GM18502 (cell line): ENCODE data around the gene TMEM42.

Source experiments
- ATAC-seq: cut with Tn5 transposase; IDR thresholded peaks from one replicate; pipeline ENCODE4 v1.9.1; 2021; ENCODE audit warnings: mild to moderate bottlenecking; ENCODE audit not compliant: unreplicated experiment, poor library complexity

TMEM42 gene

DNA sequence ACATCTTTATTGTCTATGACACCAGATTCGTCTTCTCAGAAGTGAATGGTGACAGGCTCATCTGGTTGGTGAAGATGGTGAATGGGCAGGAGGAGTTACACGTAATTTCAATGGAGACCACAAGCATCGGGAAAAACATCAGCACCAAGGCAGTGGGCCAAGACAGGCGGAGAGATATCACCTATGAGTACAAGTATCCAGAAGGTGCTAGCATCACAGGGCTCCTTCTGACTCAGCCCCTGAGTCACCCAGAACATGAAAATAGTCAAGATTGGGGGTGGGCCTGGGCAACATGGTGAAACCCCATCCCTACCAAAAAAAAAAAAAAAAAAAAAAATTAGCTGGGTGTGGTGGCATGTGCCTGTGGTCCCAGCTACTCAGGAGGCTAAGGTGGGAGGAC is 45.3 kb downstream of the TMEM42 start:
- no peak for ATAC-seq

DNA sequence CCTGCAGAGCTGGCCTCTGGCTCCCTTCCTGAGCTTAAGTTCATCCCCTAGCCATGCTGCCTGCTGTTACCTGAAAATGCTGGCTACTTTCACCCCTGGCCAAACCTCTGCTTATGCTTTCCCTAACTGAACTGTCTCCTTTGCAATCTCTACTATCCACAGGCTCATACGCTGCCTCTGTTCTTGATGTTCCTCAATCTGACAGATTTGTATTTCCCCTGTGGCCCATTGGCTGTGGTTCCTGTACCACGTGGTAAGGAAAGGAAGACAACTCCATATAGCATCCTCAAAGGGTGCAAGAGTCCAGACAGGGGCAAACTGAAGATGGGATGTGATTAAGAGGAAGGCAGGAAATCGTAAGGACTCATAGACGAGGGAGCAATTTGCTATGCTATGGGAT is 45.9 kb downstream of the TMEM42 start:
- ATAC-seq = no peak

- ATAC-seq = no peak
Measured at GRCh38 chr3:44909063-44909462, 47.4 kb downstream of the TMEM42 start.

DNA sequence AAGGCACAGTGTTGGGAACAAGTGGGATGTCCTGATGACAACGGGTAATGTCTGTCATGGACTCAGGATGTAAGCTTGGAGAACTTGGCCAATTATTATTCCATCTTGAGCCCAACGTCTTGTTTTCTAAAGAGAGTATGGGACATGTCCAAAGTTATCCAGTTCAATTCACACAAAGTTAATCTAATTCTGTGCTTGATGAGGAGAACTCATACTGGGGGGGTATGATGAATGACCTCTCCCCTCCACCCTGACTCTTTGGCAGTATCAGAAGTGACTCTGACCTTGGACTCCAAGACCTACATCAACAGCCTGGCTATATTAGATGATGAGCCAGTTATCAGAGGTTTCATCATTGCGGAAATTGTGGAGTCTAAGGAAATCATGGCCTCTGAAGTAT is 49.0 kb downstream of the TMEM42 start:
- ATAC-seq = no peak

DNA sequence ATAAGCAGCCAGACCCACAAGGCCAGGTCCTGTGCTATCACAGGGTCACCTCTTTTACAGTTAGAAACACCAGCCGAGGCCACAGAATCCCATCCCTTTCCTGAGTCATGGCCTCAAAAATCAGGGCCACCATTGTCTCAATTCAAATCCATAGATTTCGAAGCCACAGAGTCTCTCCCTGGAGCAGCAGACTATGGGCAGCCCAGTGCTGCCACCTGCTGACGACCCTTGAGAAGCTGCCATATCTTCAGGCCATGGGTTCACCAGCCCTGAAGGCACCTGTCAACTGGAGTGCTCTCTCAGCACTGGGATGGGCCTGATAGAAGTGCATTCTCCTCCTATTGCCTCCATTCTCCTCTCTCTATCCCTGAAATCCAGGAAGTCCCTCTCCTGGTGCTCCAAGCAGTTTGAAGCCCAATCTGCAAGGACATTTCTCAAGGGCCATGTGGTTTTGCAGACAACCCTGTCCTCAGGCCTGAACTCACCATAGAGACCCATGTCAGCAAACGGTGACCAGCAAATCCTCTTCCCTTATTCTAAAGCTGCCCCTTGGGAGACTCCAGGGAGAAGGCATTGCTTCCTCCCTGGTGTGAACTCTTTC is 52.3 kb downstream of the TMEM42 start:
- no peak for ATAC-seq

DNA sequence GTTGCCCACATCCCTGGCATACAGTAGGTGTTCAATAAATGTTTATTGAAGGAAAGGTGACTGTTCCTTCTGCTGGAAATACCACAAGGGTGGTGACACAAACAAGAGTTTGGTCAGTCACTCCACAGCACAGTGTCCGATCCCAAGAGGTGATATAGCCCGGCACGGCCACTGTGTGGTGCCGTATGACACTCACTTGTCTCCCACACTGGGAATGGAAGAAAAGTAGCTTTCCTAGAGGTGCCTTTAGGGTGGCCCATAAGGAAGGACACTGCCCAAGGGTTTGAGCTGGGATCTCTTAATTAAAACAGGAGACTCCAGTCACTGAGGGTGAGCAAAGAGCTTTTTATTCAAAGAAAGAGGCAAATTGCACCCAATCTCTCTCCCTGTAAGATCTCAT is 53.2 kb downstream of the TMEM42 start:
- ATAC-seq = no peak
